Bone marrow (tissue), 2 donors: Measurements from ENCODE around the gene RELL2.

Experiments
- DNase-seq, 2 donors: peaks; one replicate each; lab custom pipeline; 2025; lab: John Stamatoyannopoulos, UW

Gene RELL2

GRCh38 chr5:141677415-141677814 lies 40.6 kb downstream of the RELL2 start:
- peak in 1 of 2 donors; percentile 50 for DNase-seq

DNA sequence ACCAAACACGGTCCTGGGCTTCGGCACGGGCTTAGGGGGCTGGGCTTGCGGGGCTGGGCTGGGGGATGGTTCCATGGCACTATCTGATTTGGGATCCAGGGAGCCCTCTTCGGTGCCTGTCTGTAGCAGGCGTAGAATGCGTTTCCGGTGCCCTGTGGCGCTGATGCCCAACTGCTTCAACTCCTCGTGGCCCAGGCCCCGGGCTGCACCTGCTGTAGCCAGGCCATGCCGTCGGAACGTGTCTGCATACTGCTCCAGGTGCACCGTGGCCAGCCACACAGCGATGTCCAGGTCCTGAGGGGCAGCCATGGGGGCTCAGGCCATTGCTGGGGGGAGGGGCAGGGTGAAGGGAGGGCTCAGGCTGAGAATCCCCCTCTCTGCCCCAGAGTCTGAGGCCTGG lies 43.4 kb downstream of the RELL2 start:
- no peak for DNase-seq

- no peak for DNase-seq
Observed at GRCh38 chr5:141680751-141681201, 44.0 kb downstream of the RELL2 start.

GRCh38 chr5:141681295-141681694 lies 44.5 kb downstream of the RELL2 start:
- no peak for DNase-seq

GRCh38 chr5:141681695-141682641 lies 45.2 kb downstream of the RELL2 start, which contains the start of gene ARAP3:
Gene ARAP3 (minus strand): TSS chr5:141682230. CDS start chr5:141680486, 1,744 bp downstream.
- peak in 1 of 2 donors; percentile 25 for DNase-seq

GRCh38 chr5:141683596-141684141 lies 46.9 kb downstream of the RELL2 start:
- DNase-seq = no peak

DNA sequence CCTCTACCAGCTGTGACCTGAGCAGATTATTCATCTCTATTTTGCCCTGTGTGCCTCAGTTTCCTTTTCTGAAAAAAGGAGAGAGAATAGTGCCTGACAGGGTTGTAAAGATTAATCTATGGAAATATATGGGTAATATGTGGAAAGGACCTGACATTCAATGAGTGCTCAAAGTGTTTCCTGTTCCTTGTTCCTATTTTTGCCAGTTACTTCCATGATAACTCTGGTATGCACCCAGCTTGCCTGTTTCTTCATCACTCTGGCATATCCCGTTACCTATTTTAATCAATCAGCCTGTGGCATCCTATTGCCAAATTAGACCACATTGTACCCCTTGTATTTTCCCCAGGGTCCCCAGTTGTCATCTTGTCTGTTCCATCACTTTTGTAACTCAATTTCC lies 48.8 kb downstream of the RELL2 start:
- no peak for DNase-seq

- DNase-seq = no peak
Observed at GRCh38 chr5:141686648-141687416, 50.0 kb downstream of the RELL2 start.
